Measurements from ENCODE around the gene NAALADL2. TPM values are rescaled to one million over a fixed set of nuclear protein-coding genes. Genes with fewer than 3 reads are reported as not detected.

NAALADL2 gene
- total and polyA plus RNA-seq, 2 donors (not counting 3 experiments of a cell fraction or from before 2014, with no cell fraction given): 1.1 to 4.0 TPM

- Histone ChIP-seq H3K36me3 (ENCODE audit: control insufficient read depth in 2 of 2, extremely low read depth in 1 of 2, insufficient read depth in 2 of 2, low read length in 2 of 2) (no peaks in the 10 kb centered on the region), H3K27ac (ENCODE audit: insufficient read depth, low read depth, low read length) (no peak overlapping the region), H3K4me3 (replicated peaks in 1 of 3; ENCODE audit: insufficient read depth in 1 of 3, low read depth in 1 of 3, low read length in 3 of 3) (no peak overlapping the region), H3K9ac (replicated peaks; ENCODE audit: extremely low read depth, insufficient read depth, low read length) (no peak overlapping the region), H4K20me1 (replicated peaks; ENCODE audit: control insufficient read depth, extremely low read depth, insufficient read depth, low read length) (no peaks in the 10 kb centered on the region), H3K9me3 (replicated peaks; ENCODE audit: control insufficient read depth, insufficient read depth, low read length) (no peaks in the 10 kb centered on the region), H3K79me2 (ENCODE audit: control insufficient read depth, insufficient read depth, low read length) (no peaks in the 10 kb centered on the region), H3K27me3 (ENCODE audit: control insufficient read depth in 2 of 2, insufficient read depth in 2 of 2, low read length in 2 of 2) (no peaks in the 10 kb centered on the region), H2AFZ (ENCODE audit: low read depth, low read length) (no peak overlapping the region), H3K9me1 (replicated peaks; ENCODE audit: control insufficient read depth, extremely low read depth, insufficient read depth, low read length) (no peaks in the 10 kb centered on the region), H3K4me2 (ENCODE audit: insufficient read depth, low read length) (no peak overlapping the region), H3K4me1 (ENCODE audit: control insufficient read depth, extremely low read depth, insufficient read depth, low read length) (no peaks in the 10 kb centered on the region)
- BruUV-seq (replicated peaks): no TSS peak
- POLR2A ChIA-PET: no interaction called here
- dilution Hi-C loops (cut with MboI; ENCODE audit: extremely low pct_ligation_motif_present, low sequenced_read_pairs) (no loop called here), intact Hi-C loops (cut with micrococcal nuclease) (no loop called here)
- no peak for DNase-seq (ENCODE audit: low read depth, low spot score)
- FAIRE-seq: no peak
- TF ChIP-seq EZH2 (IDR thresholded peaks at IDR 0.05; ENCODE audit: borderline replicate concordance, low read depth, low read length, severe bottlenecking): no peak
- no peak for TF ChIP-seq MAX (IDR thresholded peaks at IDR 0.05; ENCODE audit: insufficient read depth, insufficient read length)
- no peak for TF ChIP-seq MYC (IDR thresholded peaks at IDR 0.05; ENCODE audit: low read depth, low read length)
- no peak for TF ChIP-seq JUN (IDR thresholded peaks at IDR 0.05; ENCODE audit: borderline replicate concordance, insufficient read depth, insufficient read length, low read depth)
- no peak for TF ChIP-seq GATA2 (IDR thresholded peaks at IDR 0.05; ENCODE audit: insufficient read depth, insufficient read length, low read depth, low read length)
- no peak for TF ChIP-seq FOS (IDR thresholded peaks at IDR 0.05; ENCODE audit: borderline replicate concordance, insufficient read depth, low read length)
- TF ChIP-seq POLR2AphosphoS5 (IDR thresholded peaks at IDR 0.05; ENCODE audit: insufficient read depth, low read depth, low read length): no peak
- TF ChIP-seq POLR2A (IDR thresholded peaks at IDR 0.05; ENCODE audit: low read depth, low read length): no peak
- no peak for TF ChIP-seq CTCF (IDR thresholded peaks at IDR 0.05; ENCODE audit: extremely low read depth in 1 of 2, insufficient read depth in 1 of 2, low read depth in 1 of 2, low read length in 2 of 2)
- CTCF ChIA-PET: no interaction called here
These were observed 524.7 kb downstream of the NAALADL2 start for GRCh38 chr3:175383813-175384212.

Measured in endothelial cell of umbilical vein (primary cell).